IMR-90 (cell line): Measurements from ENCODE around the gene CD101. TPM values are rescaled to one million over a fixed set of nuclear protein-coding genes. Genes with fewer than 3 reads are reported as not detected.

Source experiments
- ATAC-seq: fragments of 200-7000 bp; cut with Tn5 transposase; 2 replicates; pipeline ENCODE4 v1.9.1; 2020; ENCODE audit warnings: low read depth, mild to moderate bottlenecking, moderate library complexity
- BruUV-seq: library from RNA; stranded (reverse); fragments of 400-500 nt; replicated peaks from 2 replicates; lab custom pipeline; 2021; lab: Mats Ljungman, UMichigan
- CTCF ChIA-PET: fragments of 300-600 bp; formaldehyde crosslinking; extraction: SDS; loops from one replicate; lab custom pipeline; 2021; ENCODE audit warnings: antibody characterized with exemption; lab: Yijun Ruan, JAX
- POLR2A ChIA-PET: fragments of 300-600 bp; sonication (Branson Sonifier 250); formaldehyde crosslinking; loops from one replicate; lab custom pipeline; 2022; ENCODE audit warnings: antibody characterized with exemption; ENCODE audit not compliant: unreplicated experiment; lab: Charles Lee
- DNase-seq: peaks from one replicate; pipeline ENCODE4 v3.0.0; 2013
- H2AFZ ChIP-seq: replicated peaks from 2 replicates; pipeline ENCODE3; 2013; ENCODE audit warnings: low read length, mild to moderate bottlenecking; ENCODE audit not compliant: poor library complexity
- H2AK5ac ChIP-seq: 2 replicates; pipeline ENCODE4 v1.6.1; 2013; ENCODE audit warnings: low read depth, low read length, inconsistent platforms
- H2AK9ac ChIP-seq: replicated peaks from 2 replicates; pipeline ENCODE3; 2013; ENCODE audit warnings: mild to moderate bottlenecking, low read depth, low read length, moderate library complexity; ENCODE audit not compliant: poor library complexity
- H2BK120ac ChIP-seq: 2 replicates; pipeline ENCODE4 v1.6.1; 2013; ENCODE audit warnings: low read depth, low read length, inconsistent platforms
- H2BK15ac ChIP-seq: 3 replicates; pipeline ENCODE4 v1.6.1; 2013; ENCODE audit warnings: low read depth, low read length, inconsistent platforms
- H2BK20ac ChIP-seq: 2 replicates; pipeline ENCODE4 v1.6.1; 2013; ENCODE audit warnings: low read depth, mild to moderate bottlenecking, inconsistent platforms, low read length, moderate library complexity
- H2BK5ac ChIP-seq: 2 replicates; pipeline ENCODE4 v1.6.1; 2013; ENCODE audit warnings: mild to moderate bottlenecking, low read depth, low read length, inconsistent platforms; ENCODE audit not compliant: poor library complexity, severe bottlenecking
- H3K14ac ChIP-seq: replicated peaks from 2 replicates; pipeline ENCODE4 v1.6.1; 2013; ENCODE audit warnings: low read depth, low read length, inconsistent platforms
- H3K18ac ChIP-seq: 2 replicates; pipeline ENCODE4 v1.6.1; 2013; ENCODE audit warnings: low read depth, low read length, control low read depth
- H3K23ac ChIP-seq: 2 replicates; pipeline ENCODE4 v1.6.1; 2013; ENCODE audit warnings: low read depth, low read length, inconsistent platforms
- H3K27ac ChIP-seq: 2 replicates; pipeline ENCODE4 v1.5.1; 2013; ENCODE audit warnings: mild to moderate bottlenecking, control low read depth, low read length; ENCODE audit not compliant: insufficient read depth
- H3K27me3 ChIP-seq: 2 replicates; pipeline ENCODE4 v1.6.1; 2013; ENCODE audit warnings: low read length; ENCODE audit not compliant: control insufficient read depth, insufficient read depth
- H3K36me3 ChIP-seq: 2 replicates; pipeline ENCODE4 v1.6.1; 2013; ENCODE audit warnings: low read length, mixed read lengths; ENCODE audit not compliant: control insufficient read depth, insufficient read depth
- H3K4ac ChIP-seq: 2 replicates; pipeline ENCODE4 v1.6.1; 2013; ENCODE audit warnings: low read depth, low read length, inconsistent platforms
- H3K4me1 ChIP-seq: 2 replicates; pipeline ENCODE4 v1.6.1; 2013; ENCODE audit warnings: low read length, mixed read lengths; ENCODE audit not compliant: control insufficient read depth, insufficient read depth
- H3K4me2 ChIP-seq: 2 replicates; pipeline ENCODE4 v1.6.1; 2013; ENCODE audit warnings: low read depth, mild to moderate bottlenecking, control low read depth, low read length, moderate library complexity
- H3K4me3 ChIP-seq: 2 replicates; pipeline ENCODE4 v1.5.1; 2013; ENCODE audit warnings: low read depth, mild to moderate bottlenecking, control low read depth, low read length, moderate library complexity; ENCODE audit not compliant: insufficient read depth
- H3K56ac ChIP-seq: 2 replicates; pipeline ENCODE4 v1.6.1; 2013; ENCODE audit warnings: low read length, inconsistent platforms; ENCODE audit not compliant: insufficient read depth; ENCODE audit errors: extremely low read depth
- H3K79me1 ChIP-seq, 2 experiments: 2 replicates each; pipeline ENCODE4 v1.6.1; 2013; ENCODE audit warnings: low read length in 2 of 2, inconsistent platforms in 1 of 2, low read depth in 1 of 2
- H3K9ac ChIP-seq: 2 replicates; pipeline ENCODE4 v1.6.1; 2013; ENCODE audit warnings: low read depth, low read length, control low read depth
- H3K9me1 ChIP-seq: 2 replicates; pipeline ENCODE4 v1.6.1; 2013; ENCODE audit warnings: low read length, inconsistent platforms; ENCODE audit not compliant: insufficient read depth
- H3K9me3 ChIP-seq: 2 replicates; pipeline ENCODE4 v1.6.1; 2013; ENCODE audit warnings: low read length; ENCODE audit not compliant: control insufficient read depth, insufficient read depth
- H4K20me1 ChIP-seq: 2 replicates; pipeline ENCODE4 v1.6.1; 2013; ENCODE audit warnings: low read length, inconsistent platforms; ENCODE audit not compliant: insufficient read depth
- H4K5ac ChIP-seq: 2 replicates; pipeline ENCODE4 v1.6.1; 2013; ENCODE audit warnings: mild to moderate bottlenecking, low read depth, low read length, control low read depth
- H4K8ac ChIP-seq, 2 experiments: 2 replicates each; pipeline ENCODE4 v1.6.1; 2013; ENCODE audit warnings: low read depth in 2 of 2, low read length in 2 of 2, control low read depth in 1 of 2, inconsistent platforms in 1 of 2
- H4K91ac ChIP-seq: 2 replicates; pipeline ENCODE4 v1.6.1; 2013; ENCODE audit warnings: low read depth, low read length, inconsistent platforms; ENCODE audit not compliant: insufficient read depth
- BHLHE40 ChIP-seq: fragments of 150-350 bp; IDR thresholded peaks from 2 replicates; pipeline ENCODE4 v1.6.1; 2016; ENCODE audit warnings: mild to moderate bottlenecking, low read depth, low read length
- CEBPB ChIP-seq: IDR thresholded peaks from 2 replicates; pipeline ENCODE4 v1.6.1; 2012; ENCODE audit warnings: low read depth, low read length, improper control_type of control experiment
- CHD1 ChIP-seq: IDR thresholded peaks from 2 replicates; pipeline ENCODE4 v1.6.1; 2012; ENCODE audit warnings: low read depth, low read length, improper control_type of control experiment
- FOS ChIP-seq: fragments of 150-350 bp; IDR thresholded peaks from 2 replicates; pipeline ENCODE4 v1.6.1; 2016; ENCODE audit warnings: low read depth, low read length
- MAFK ChIP-seq: IDR thresholded peaks from 2 replicates; pipeline ENCODE4 v1.6.1; 2012; ENCODE audit warnings: low read depth, low read length, improper control_type of control experiment
- NFE2L2 ChIP-seq: fragments of 150-350 bp; IDR thresholded peaks from 2 replicates; pipeline ENCODE4 v1.6.1; 2016; ENCODE audit warnings: low read depth, mild to moderate bottlenecking, low read length
- RAD21 ChIP-seq: IDR thresholded peaks from 2 replicates; pipeline ENCODE4 v1.6.1; 2012; ENCODE audit warnings: low read length, improper control_type of control experiment
- RFX5 ChIP-seq: IDR thresholded peaks from 2 replicates; pipeline ENCODE4 v1.8.0; 2012; ENCODE audit warnings: low read depth, mild to moderate bottlenecking, low read length, moderate library complexity
- SMC3 ChIP-seq: fragments of 150-350 bp; IDR thresholded peaks from 2 replicates; pipeline ENCODE4 v1.6.1; 2016; ENCODE audit warnings: low read depth, mild to moderate bottlenecking, antibody characterized with exemption, low read length, moderate library complexity
- WGBS, 2 experiments: methylation state at CpG; one replicate each; pipeline versions ENCODE4 v1.1.5 to v1.1.7; 2013; ENCODE audit warnings: missing lambda C conversion rate in 2 of 2; ENCODE audit not compliant: insufficient read length in 1 of 2; ENCODE audit errors: extremely low coverage in 2 of 2; 5-methylcytosine and 5-hydroxymethylcytosine counted together
- dilution Hi-C: fragments of 300-500 bp; cut with HindIII; formaldehyde crosslinking; loops from one replicate; pipeline ENCODE4 v1.14.3; 2018; ENCODE audit warnings: low sequenced_read_pairs; ENCODE audit not compliant: unreplicated experiment
- in situ Hi-C: fragments of 300-500 bp; cut with MboI; formaldehyde crosslinking; loops from 3 replicates; pipeline ENCODE4 v1.14.3; 2019; ENCODE audit warnings: low sequenced_read_pairs, inconsistent platforms, mixed read lengths
- intact Hi-C: fragments of 100-400 bp; cut with micrococcal nuclease; formaldehyde crosslinking; loops from 2 replicates; pipeline ENCODE4 v1.10.0; 2022
- polyA plus RNA-seq, 3 experiments: library from polyadenylated mRNA; depleted of rRNA; stranded (reverse); fragments of >200 nt; gene quantifications; 2 replicates each; pipeline ENCODE4 v1.2.3, GENCODE V29; 2012; ENCODE audit warnings: low replicate concordance in 1 of 3
- total RNA-seq: library from RNA; depleted of rRNA; stranded (reverse); fragments of >200 nt; gene quantifications from 2 replicates; pipeline ENCODE4 v1.2.3, GENCODE V29; 2012
- TF ChIP-seq, protein P1 (sequence below): fragments of 150-350 bp; IDR thresholded peaks from 2 replicates; pipeline ENCODE4 v1.6.1; 2017; ENCODE audit warnings: mild to moderate bottlenecking, antibody characterized with exemption, low read length, low read depth
- TF ChIP-seq, protein P2 (sequence below): conservative IDR thresholded peaks from 2 replicates; pipeline ENCODE4 v1.5.1; 2012; ENCODE audit warnings: mild to moderate bottlenecking, low read depth, low read length, improper control_type of control experiment

CD101 gene
- total and polyA plus RNA-seq, 2 of the 4 experiments (the other 2 are of a cell fraction) = not detected

DNA sequence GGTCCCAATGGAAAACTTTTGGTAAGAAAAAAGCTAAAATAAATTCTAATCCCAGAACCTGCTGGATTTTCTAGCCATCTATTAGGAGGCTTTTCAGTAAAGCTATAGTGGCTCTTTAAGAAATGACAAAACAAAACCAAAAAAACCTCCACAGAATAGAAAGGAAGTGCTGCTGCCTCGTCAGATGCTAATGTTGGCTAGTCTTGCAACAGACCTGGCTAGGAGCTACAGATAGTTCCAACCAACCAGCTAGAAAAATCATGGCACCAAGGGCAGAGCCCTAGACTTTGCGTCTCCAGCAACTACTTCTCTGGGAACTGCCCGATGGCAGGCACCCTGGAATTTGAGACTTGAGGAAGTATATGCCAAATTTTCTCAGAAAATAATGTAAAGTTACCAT is 7.6 kb downstream of the CD101 start:
- Histone ChIP-seq H3K9ac (no peak overlapping the region), H3K18ac (no peak overlapping the region), H3K4me2 (no peak overlapping the region), H2BK15ac (no peak overlapping the region), H4K8ac (no peak overlapping the region), H3K56ac (no peak overlapping the region), H2BK5ac (no peak overlapping the region), H3K79me1 (no peaks in the 10 kb centered on the region), H4K5ac (no peak overlapping the region), H4K20me1 (no peaks in the 10 kb centered on the region), H2AK5ac (no peak overlapping the region), H3K23ac (no peak overlapping the region), H3K4me3 (no peak overlapping the region), H2AFZ (no peak overlapping the region), H2BK20ac (no peak overlapping the region), H3K4me1 (no peaks in the 10 kb centered on the region), H4K91ac (no peak overlapping the region), H3K9me3 (no peaks in the 10 kb centered on the region), H3K27ac (no peak overlapping the region), H3K36me3 (no peaks in the 10 kb centered on the region), H2BK120ac (no peak overlapping the region), H3K14ac (no peak overlapping the region), H3K4ac (no peak overlapping the region), H2AK9ac (no peak overlapping the region), H3K27me3 (0 out of 2 replicates have a peak, but pooled peaks cover 2% of the 10 kb centered on the region), H3K9me1 (no peaks in the 10 kb centered on the region)
- ATAC-seq = no peak
- dilution Hi-C loops (no loop called here), intact Hi-C loops (no loop called here), in situ Hi-C loops (no loop called here)
- POLR2A ChIA-PET = no interaction called here
- CTCF ChIA-PET = no interaction called here
- TF ChIP-seq MAFK = no peak
- TF ChIP-seq SMC3 = no peak
- no peak for TF ChIP-seq NFE2L2
- TF ChIP-seq, protein P1, sequence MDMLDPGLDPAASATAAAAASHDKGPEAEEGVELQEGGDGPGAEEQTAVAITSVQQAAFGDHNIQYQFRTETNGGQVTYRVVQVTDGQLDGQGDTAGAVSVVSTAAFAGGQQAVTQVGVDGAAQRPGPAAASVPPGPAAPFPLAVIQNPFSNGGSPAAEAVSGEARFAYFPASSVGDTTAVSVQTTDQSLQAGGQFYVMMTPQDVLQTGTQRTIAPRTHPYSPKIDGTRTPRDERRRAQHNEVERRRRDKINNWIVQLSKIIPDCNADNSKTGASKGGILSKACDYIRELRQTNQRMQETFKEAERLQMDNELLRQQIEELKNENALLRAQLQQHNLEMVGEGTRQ = no peak
- TF ChIP-seq, protein P2, sequence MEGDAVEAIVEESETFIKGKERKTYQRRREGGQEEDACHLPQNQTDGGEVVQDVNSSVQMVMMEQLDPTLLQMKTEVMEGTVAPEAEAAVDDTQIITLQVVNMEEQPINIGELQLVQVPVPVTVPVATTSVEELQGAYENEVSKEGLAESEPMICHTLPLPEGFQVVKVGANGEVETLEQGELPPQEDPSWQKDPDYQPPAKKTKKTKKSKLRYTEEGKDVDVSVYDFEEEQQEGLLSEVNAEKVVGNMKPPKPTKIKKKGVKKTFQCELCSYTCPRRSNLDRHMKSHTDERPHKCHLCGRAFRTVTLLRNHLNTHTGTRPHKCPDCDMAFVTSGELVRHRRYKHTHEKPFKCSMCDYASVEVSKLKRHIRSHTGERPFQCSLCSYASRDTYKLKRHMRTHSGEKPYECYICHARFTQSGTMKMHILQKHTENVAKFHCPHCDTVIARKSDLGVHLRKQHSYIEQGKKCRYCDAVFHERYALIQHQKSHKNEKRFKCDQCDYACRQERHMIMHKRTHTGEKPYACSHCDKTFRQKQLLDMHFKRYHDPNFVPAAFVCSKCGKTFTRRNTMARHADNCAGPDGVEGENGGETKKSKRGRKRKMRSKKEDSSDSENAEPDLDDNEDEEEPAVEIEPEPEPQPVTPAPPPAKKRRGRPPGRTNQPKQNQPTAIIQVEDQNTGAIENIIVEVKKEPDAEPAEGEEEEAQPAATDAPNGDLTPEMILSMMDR = no peak
- TF ChIP-seq CHD1 = no peak
- TF ChIP-seq CEBPB = no peak
- no peak for TF ChIP-seq RAD21
- no peak for TF ChIP-seq RFX5
- no peak for TF ChIP-seq BHLHE40
- no peak for TF ChIP-seq FOS
- no TSS peak for BruUV-seq
- WGBS, 2 experiments = 40% methylated on average over 1 of the region's 3 CpGs; no CpG with 5 or more reads in 1 of the 2 experiments
- DNase-seq = no peak
